GM12878 (cell line): ENCODE data around the gene GPI. TPM values are rescaled to one million over a fixed set of nuclear protein-coding genes. Genes with fewer than 3 reads are reported as not detected.

Experiments used
- ATAC-seq: fragments of 200-7000 bp; cut with Tn5 transposase; 3 replicates; pipeline ENCODE4 v1.9.1; 2020; ENCODE audit warnings: mild to moderate bottlenecking, moderate library complexity
- BruUV-seq: library from RNA; stranded (reverse); fragments of 400-500 nt; replicated peaks from 2 replicates; lab custom pipeline; 2021; lab: Mats Ljungman, UMichigan
- CTCF ChIA-PET: fragments of 300-600 bp; sonication (Branson Sonifier 250); formaldehyde crosslinking; extraction: SDS; loops from one replicate; lab custom pipeline; 2021; ENCODE audit warnings: inconsistent platforms; lab: Yijun Ruan, JAX
- POLR2A ChIA-PET: fragments of 350-600 bp; formaldehyde crosslinking; extraction: SDS; loops from one replicate; lab custom pipeline; 2021; ENCODE audit warnings: inconsistent platforms; lab: Charles Lee
- RAD21 ChIA-PET: fragments of 300-600 bp; sonication (Branson Sonifier 250); formaldehyde crosslinking; loops from one replicate; lab custom pipeline; 2023; ENCODE audit warnings: antibody characterized with exemption; ENCODE audit not compliant: unreplicated experiment; lab: Charles Lee
- SMC1A ChIA-PET: fragments of 300-600 bp; sonication (Branson Sonifier 250); formaldehyde crosslinking; loops from one replicate; lab custom pipeline; 2023; ENCODE audit not compliant: unreplicated experiment, uncharacterized antibody; lab: Charles Lee
- DNase-seq: peaks from one replicate; pipeline ENCODE4 v3.0.0-alpha.2; 2011; ENCODE audit warnings: low read depth, low spot score
- FAIRE-seq: peaks from 3 replicates; lab custom pipeline; 2011; peaks lifted over from hg19 to GRCh38; lab: Jason Lieb, UNC
- H2AFZ ChIP-seq: 2 replicates; pipeline ENCODE4 v1.6.0; 2011; ENCODE audit warnings: low read depth, low read length, control low read depth; ENCODE audit not compliant: control insufficient read depth
- H3K27ac ChIP-seq: 2 replicates; pipeline ENCODE4 v1.5.1; 2011; ENCODE audit warnings: control low read depth; ENCODE audit not compliant: control insufficient read depth, insufficient read depth
- H3K27me3 ChIP-seq, 2 experiments: replicated peaks in 1 of 2; 2 replicates each; pipeline versions ENCODE4 v1.6.0 to v1.6.1; 2011; ENCODE audit warnings: low read length in 1 of 2; ENCODE audit not compliant: control insufficient read depth in 2 of 2, insufficient read depth in 2 of 2
- H3K36me3 ChIP-seq, 2 experiments: 2 replicates each; pipeline ENCODE4 v1.5.1; 2011; ENCODE audit warnings: low read length in 1 of 2; ENCODE audit not compliant: control insufficient read depth in 2 of 2, insufficient read depth in 2 of 2
- H3K4me1 ChIP-seq: 2 replicates; pipeline ENCODE4 v1.6.1; 2011; ENCODE audit warnings: mild to moderate bottlenecking, low read length, moderate library complexity, mixed read lengths; ENCODE audit not compliant: control insufficient read depth, insufficient read depth
- H3K4me2 ChIP-seq: 2 replicates; pipeline ENCODE4 v1.6.0; 2011; ENCODE audit warnings: control low read depth; ENCODE audit not compliant: control insufficient read depth, insufficient read depth
- H3K4me3 ChIP-seq: fragments of 200-600 bp; sonication (generic); 2 replicates; pipeline ENCODE4 v1.5.1; 2016
- H3K79me2 ChIP-seq: 2 replicates; pipeline ENCODE4 v1.6.0; 2011; ENCODE audit warnings: low read length; ENCODE audit not compliant: control insufficient read depth, insufficient read depth
- H3K9ac ChIP-seq: 2 replicates; pipeline ENCODE4 v1.8.0; 2011; ENCODE audit warnings: low read length, control low read depth, mixed read lengths; ENCODE audit not compliant: control insufficient read depth, insufficient read depth
- H3K9me3 ChIP-seq: replicated peaks from 3 replicates; pipeline ENCODE4 v1.5.1; 2011; ENCODE audit warnings: mild to moderate bottlenecking, low read length; ENCODE audit not compliant: control insufficient read depth, insufficient read depth
- H4K20me1 ChIP-seq: 2 replicates; pipeline ENCODE4 v1.6.0; 2011; ENCODE audit not compliant: control insufficient read depth, insufficient read depth
- ESRRA ChIP-seq: IDR thresholded peaks from 2 replicates; pipeline ENCODE4 v1.6.1; 2012; ENCODE audit warnings: mild to moderate bottlenecking, low read length, improper control_type of control experiment
- NRF1 ChIP-seq: conservative IDR thresholded peaks from 2 replicates; pipeline ENCODE4 v1.6.1; 2011; ENCODE audit warnings: mild to moderate bottlenecking, low read depth, low read length, improper control_type of control experiment
- SP1 ChIP-seq: IDR thresholded peaks from one replicate; pipeline ENCODE4 v1.6.1; 2011; ENCODE audit warnings: low read depth, low read length
- SUZ12 ChIP-seq: fragments of 200-600 bp; sonication (generic); IDR thresholded peaks from one replicate; pipeline ENCODE4 v1.6.1; 2018; ENCODE audit warnings: antibody characterized with exemption, mild to moderate bottlenecking; ENCODE audit not compliant: unreplicated experiment
- YY1 ChIP-seq: IDR thresholded peaks from 2 replicates; pipeline ENCODE4 v1.6.1; 2011; ENCODE audit warnings: low read depth, mild to moderate bottlenecking, low read length
- WGBS: methylation state at CpG from one replicate; pipeline ENCODE4 v1.1.6; 2016; ENCODE audit warnings: low lambda C conversion rate; ENCODE audit not compliant: insufficient replicate concordance, insufficient coverage; ENCODE audit errors: missing lambda C conversion rate; 5-methylcytosine and 5-hydroxymethylcytosine counted together
- in situ Hi-C: fragments of 300-500 bp; cut with MboI; formaldehyde crosslinking; loops from 9 replicates; pipeline ENCODE4 v1.14.3; 2018; ENCODE audit warnings: mixed read lengths
- intact Hi-C: fragments of 100-400 bp; cut with micrococcal nuclease; formaldehyde crosslinking; loops from one replicate; pipeline ENCODE4 v1.14.2; 2022; ENCODE audit not compliant: unreplicated experiment
- polyA plus RNA-seq, 11 experiments: library from polyadenylated mRNA; depleted of rRNA in 4 of 11; unstranded in 6 of 11; stranded (reverse) in 5 of 11; fragments of >200 nt; fragmentation: Nextera tagmentation in 4 of 11; fragmentation: Illumina TruSeq in 1 of 11; extraction: Ambion mirVana in 4 of 11; extraction: Trizol in 1 of 11; gene quantifications; 1 replicate in 1 of 11; 2 replicates in 10 of 11; pipeline versions ENCODE4 v1.2.1 to v1.2.3, GENCODE V29; 2011 to 2016; ENCODE audit warnings: inconsistent platforms in 2 of 11, missing spikeins in 2 of 11, low read depth in 1 of 11
- total RNA-seq, 4 experiments: library from RNA; depleted of rRNA in 3 of 4; stranded (reverse); fragments of >200 nt in 3 of 4; fragmentation: Illumina TruSeq in 1 of 4; extraction: Trizol in 1 of 4; gene quantifications; 2 replicates each; pipeline versions ENCODE4 v1.2.1 to v1.2.3, GENCODE V29; 2013 to 2021
- TF ChIP-seq, protein P1 (sequence below): fragments of 450-650 bp; IDR thresholded peaks from 2 replicates; pipeline ENCODE4 v1.6.1; 2016; ENCODE audit warnings: mild to moderate bottlenecking

Gene GPI
- total and polyA plus RNA-seq, 10 of the 15 experiments (the other 5 are each of a cell fraction or from before 2014, with no cell fraction given): 124 to 400 (median 190) TPM

GRCh38 chr19:34405892-34406660 lies 41.1 kb downstream of the GPI start:
- Histone ChIP-seq H3K9ac (no peak overlapping the region), H3K27ac (no peak overlapping the region), H3K4me2 (peak overlapping the region; percentile 38; the same call in 1 of the 2 replicates), H2AFZ (no peak overlapping the region), H3K79me2 (peaks cover 14% of the 10 kb centered on the region), H4K20me1 (no peaks in the 10 kb centered on the region), H3K4me1 (peaks cover 12% of the 10 kb centered on the region), H3K27me3 (no peaks in the 10 kb centered on the region), H3K9me3 (no peaks in the 10 kb centered on the region), H3K4me3 (no peak overlapping the region), H3K36me3 (peaks cover 0 to 7% of the 10 kb centered on the region in 2 experiments; a peak in 3 of 4 replicates)
- no peak for FAIRE-seq
- TSS peak; percentile 36 for BruUV-seq
- intact Hi-C loops (loop anchor here (2.0 kb wide), 1 partner anchor 23 kb away; the partner anchor contains the start of gene UBA2), in situ Hi-C loops (no loop called here)
- 77% methylated on average over 12 of the region's 13 CpGs for WGBS
- ChIA-PET SMC1A (interaction anchor here (0.6 to 1.1 kb wide), 3 partner anchors 17 to 364 kb away, joined by 3 to 4 read pairs (median 3); no protein-coding TSS in a partner anchor), CTCF (interaction anchor here (0.6 kb wide), 2 partner anchors 70 to 1190 kb away, joined by 3 read pairs; no protein-coding TSS in a partner anchor), POLR2A (interaction anchor here (0.7 to 1.0 kb wide), 4 partner anchors 10 to 340 kb away, joined by 3 to 5 read pairs (median 4); no protein-coding TSS in a partner anchor), RAD21 (no interaction called here)
- DNase-seq: no peak
- no peak for ATAC-seq
- TF ChIP-seq ESRRA (no peak), NRF1 (no peak), SUZ12 (no peak), YY1 (no peak), SP1 (no peak)
- TF ChIP-seq, protein P1, sequence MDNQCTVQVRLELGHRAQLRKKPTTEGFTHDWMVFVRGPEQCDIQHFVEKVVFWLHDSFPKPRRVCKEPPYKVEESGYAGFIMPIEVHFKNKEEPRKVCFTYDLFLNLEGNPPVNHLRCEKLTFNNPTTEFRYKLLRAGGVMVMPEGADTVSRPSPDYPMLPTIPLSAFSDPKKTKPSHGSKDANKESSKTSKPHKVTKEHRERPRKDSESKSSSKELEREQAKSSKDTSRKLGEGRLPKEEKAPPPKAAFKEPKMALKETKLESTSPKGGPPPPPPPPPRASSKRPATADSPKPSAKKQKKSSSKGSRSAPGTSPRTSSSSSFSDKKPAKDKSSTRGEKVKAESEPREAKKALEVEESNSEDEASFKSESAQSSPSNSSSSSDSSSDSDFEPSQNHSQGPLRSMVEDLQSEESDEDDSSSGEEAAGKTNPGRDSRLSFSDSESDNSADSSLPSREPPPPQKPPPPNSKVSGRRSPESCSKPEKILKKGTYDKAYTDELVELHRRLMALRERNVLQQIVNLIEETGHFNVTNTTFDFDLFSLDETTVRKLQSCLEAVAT: no peak
